A673 (cell line): ENCODE measurements around the gene BOLA3.

Experiments
- EZH2 ChIP-seq: fragments of 200-600 bp; sonication (generic); IDR thresholded peaks from 2 replicates; pipeline ENCODE4 v1.6.1; 2017; ENCODE audit warnings: borderline replicate concordance, low read depth, mild to moderate bottlenecking, mixed read lengths, antibody characterized with exemption, low read length; ENCODE audit not compliant: poor library complexity, severe bottlenecking
- TF ChIP-seq, protein P1 (sequence below): fragments of 300-800, 200-600 bp; sonication (generic); conservative IDR thresholded peaks from 2 replicates; pipeline ENCODE4 v1.5.1; 2017; ENCODE audit warnings: low read depth, mild to moderate bottlenecking, antibody characterized with exemption, low read length, moderate library complexity, mixed read lengths

DNA sequence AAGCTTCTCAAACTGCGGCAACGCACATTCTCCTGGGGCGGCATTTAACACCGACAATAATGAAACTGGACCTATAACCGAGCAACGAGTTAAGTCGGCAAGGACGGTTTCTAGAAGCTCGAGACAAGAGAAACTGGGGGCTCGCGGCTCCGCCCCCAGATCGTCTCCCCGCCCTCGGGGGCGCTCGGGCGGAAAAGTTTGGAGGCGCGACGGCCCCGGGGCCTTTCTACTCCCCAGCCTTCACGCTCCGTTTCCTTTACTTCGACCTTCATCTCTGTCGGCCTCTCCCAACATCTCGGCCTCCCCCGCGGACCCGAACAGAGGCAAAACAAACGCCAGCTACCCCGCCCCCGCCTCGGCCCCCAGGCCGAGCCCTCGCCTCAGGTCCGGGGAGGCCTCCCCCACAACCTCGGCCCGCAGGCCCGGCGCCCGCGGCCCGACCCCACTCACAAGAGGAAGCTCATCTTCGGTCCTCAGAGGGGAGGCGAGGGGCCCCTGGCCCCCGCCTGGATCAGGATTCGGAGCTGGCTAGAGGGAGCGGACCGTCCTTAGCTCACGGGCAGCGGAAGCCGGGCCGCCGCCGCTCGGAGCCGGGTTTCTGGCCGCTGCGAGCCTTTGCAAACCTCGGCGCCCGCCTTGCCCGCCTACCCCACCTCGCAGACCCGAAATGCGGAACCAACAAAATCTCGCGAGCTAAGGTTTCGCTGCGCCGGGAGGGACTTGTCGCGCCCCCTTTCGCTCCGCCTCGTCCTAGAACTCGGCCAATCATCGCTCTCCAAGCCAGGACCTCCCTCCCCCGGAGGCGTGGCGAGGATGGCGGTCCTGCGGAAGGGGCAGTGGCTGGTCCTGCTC, 30.7 kb upstream of the BOLA3 start, which contains the start of gene MOB1A:
- no peak for TF ChIP-seq EZH2
- TF ChIP-seq, protein P1, sequence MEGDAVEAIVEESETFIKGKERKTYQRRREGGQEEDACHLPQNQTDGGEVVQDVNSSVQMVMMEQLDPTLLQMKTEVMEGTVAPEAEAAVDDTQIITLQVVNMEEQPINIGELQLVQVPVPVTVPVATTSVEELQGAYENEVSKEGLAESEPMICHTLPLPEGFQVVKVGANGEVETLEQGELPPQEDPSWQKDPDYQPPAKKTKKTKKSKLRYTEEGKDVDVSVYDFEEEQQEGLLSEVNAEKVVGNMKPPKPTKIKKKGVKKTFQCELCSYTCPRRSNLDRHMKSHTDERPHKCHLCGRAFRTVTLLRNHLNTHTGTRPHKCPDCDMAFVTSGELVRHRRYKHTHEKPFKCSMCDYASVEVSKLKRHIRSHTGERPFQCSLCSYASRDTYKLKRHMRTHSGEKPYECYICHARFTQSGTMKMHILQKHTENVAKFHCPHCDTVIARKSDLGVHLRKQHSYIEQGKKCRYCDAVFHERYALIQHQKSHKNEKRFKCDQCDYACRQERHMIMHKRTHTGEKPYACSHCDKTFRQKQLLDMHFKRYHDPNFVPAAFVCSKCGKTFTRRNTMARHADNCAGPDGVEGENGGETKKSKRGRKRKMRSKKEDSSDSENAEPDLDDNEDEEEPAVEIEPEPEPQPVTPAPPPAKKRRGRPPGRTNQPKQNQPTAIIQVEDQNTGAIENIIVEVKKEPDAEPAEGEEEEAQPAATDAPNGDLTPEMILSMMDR, result no peak
